ENCODE results near the gene RAVER2. TPM values are rescaled to one million over a fixed set of nuclear protein-coding genes. Genes with fewer than 3 reads are reported as not detected.
A peak's percentile ranks its signal among the peaks of the same experiment; 100 is the strongest.

RAVER2 gene
- total RNA-seq, 1 experiment from 2014 or later = 11.4 TPM

DNA sequence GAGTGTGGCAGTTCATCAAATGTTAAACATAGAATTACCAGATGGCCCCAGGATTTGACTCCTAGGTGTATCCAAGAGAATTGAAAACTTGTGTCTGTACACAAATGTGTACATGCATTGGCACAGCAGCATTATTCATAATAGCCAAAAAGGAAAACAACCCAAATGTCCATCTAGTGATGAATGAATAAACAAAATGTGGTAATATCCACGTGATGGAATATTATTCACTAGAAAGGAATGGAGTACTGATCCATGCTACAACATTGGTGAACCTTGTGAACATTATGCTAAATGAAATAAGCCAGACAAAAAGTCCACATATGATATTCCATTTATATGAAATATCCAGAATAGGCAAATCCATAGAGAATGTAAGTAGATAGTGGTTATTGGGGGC is 77.7 kb downstream of the RAVER2 start:
- ChIA-PET CTCF (interaction anchor here (1.4 kb wide), 1 partner anchor 145 kb away, joined by 3 read pairs; no protein-coding TSS in a partner anchor), POLR2A (ENCODE audit: unreplicated experiment) (no interaction called here)
- no TSS peak for BruUV-seq (replicated peaks)
- DNase-seq (peak; percentile 32), ATAC-seq (no peak)
- H3K4me3 ChIP-seq (ENCODE audit: low read length) = no peak overlapping the region
- no peaks in the 10 kb centered on the region for H3K9me3 ChIP-seq (ENCODE audit: low read length)
- H4K20me1 ChIP-seq (ENCODE audit: low read length) = no peaks in the 10 kb centered on the region
- TF ChIP-seq, protein P1, sequence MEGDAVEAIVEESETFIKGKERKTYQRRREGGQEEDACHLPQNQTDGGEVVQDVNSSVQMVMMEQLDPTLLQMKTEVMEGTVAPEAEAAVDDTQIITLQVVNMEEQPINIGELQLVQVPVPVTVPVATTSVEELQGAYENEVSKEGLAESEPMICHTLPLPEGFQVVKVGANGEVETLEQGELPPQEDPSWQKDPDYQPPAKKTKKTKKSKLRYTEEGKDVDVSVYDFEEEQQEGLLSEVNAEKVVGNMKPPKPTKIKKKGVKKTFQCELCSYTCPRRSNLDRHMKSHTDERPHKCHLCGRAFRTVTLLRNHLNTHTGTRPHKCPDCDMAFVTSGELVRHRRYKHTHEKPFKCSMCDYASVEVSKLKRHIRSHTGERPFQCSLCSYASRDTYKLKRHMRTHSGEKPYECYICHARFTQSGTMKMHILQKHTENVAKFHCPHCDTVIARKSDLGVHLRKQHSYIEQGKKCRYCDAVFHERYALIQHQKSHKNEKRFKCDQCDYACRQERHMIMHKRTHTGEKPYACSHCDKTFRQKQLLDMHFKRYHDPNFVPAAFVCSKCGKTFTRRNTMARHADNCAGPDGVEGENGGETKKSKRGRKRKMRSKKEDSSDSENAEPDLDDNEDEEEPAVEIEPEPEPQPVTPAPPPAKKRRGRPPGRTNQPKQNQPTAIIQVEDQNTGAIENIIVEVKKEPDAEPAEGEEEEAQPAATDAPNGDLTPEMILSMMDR (conservative IDR thresholded peaks at IDR 0.05; ENCODE audit: low read depth, low read length) = no peak
- TF ChIP-seq EZH2 (IDR thresholded peaks at IDR 0.05; ENCODE audit: low read length, unreplicated experiment) (no peak), EZH2phosphoT487 (IDR thresholded peaks at IDR 0.05; ENCODE audit: borderline replicate concordance, low read length) (no peak)
- no peaks in the 10 kb centered on the region for H3K27me3 ChIP-seq (ENCODE audit: low read length)
- H3K9ac ChIP-seq (ENCODE audit: low read length) = no peak overlapping the region
- no peaks in the 10 kb centered on the region for H3K4me1 ChIP-seq (ENCODE audit: insufficient read depth, low read length)
- H2AFZ ChIP-seq (ENCODE audit: low read length) = no peak overlapping the region
- H3K4me2 ChIP-seq (ENCODE audit: low read length) = no peak overlapping the region
- H3K36me3 ChIP-seq (ENCODE audit: low read depth, low read length) = no peaks in the 10 kb centered on the region
- no peaks in the 10 kb centered on the region for H3K9me2 ChIP-seq (replicated peaks; ENCODE audit: low read length)
- intact Hi-C loops (cut with micrococcal nuclease) = loop anchor here (5.0 to 10.0 kb wide), 2 partner anchors 350 to 438 kb away; partner anchors contain the start of gene CACHD1
- no peak overlapping the region for H3K27ac ChIP-seq (ENCODE audit: low read length)
- no peaks in the 10 kb centered on the region for H3F3A ChIP-seq (ENCODE audit: low read length, unreplicated experiment)
- H3K79me2 ChIP-seq (ENCODE audit: low read length) = no peaks in the 10 kb centered on the region

DNA sequence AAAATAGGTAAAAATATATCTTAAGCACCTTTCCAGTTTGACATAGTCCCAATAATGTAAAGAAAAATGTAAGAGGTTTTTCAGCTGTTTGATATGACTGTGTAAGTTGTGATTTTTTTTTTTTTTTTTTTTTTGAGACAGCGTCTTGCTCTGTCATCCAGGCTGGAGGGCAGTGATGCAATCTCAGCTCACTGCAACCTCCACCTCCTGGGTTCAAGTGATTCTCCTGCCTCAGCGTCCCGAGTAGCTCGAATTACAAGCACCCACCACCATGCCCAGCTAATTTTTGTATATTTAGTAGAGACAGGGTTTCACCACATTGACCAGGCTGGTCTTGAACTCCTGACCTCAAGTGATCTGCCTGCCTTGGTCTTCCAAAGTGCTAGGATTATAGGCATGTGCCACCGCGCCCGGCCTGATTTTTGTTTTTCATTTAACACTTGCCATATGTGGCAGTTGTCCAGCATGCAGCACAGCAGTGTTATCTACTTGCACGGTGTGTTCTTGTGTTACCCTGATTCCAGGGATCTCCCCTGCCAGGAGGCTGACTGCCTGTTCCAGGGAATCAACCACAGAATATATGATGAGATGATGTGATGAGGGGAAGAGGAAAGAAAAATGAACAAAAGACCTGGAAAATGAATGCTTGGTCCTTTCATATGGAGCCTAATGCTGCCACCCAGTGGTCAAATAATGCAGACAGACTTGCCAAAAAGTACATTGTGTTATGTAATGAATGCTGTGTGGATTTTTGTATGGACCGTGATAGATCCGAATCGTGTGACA is 79.0 kb downstream of the RAVER2 start:
- Histone ChIP-seq H3K27me3 (ENCODE audit: low read length) (no peaks in the 10 kb centered on the region), H3K9me3 (ENCODE audit: low read length) (no peaks in the 10 kb centered on the region), H3K79me2 (ENCODE audit: low read length) (no peaks in the 10 kb centered on the region), H3K4me3 (ENCODE audit: low read length) (no peak overlapping the region), H3K36me3 (ENCODE audit: low read depth, low read length) (no peaks in the 10 kb centered on the region), H3K27ac (ENCODE audit: low read length) (no peak overlapping the region), H3K4me1 (ENCODE audit: insufficient read depth, low read length) (no peaks in the 10 kb centered on the region), H3K9ac (ENCODE audit: low read length) (no peak overlapping the region), H3K9me2 (replicated peaks; ENCODE audit: low read length) (no peaks in the 10 kb centered on the region), H3F3A (ENCODE audit: low read length, unreplicated experiment) (no peaks in the 10 kb centered on the region), H2AFZ (ENCODE audit: low read length) (no peak overlapping the region), H4K20me1 (ENCODE audit: low read length) (no peaks in the 10 kb centered on the region), H3K4me2 (ENCODE audit: low read length) (no peak overlapping the region)
- POLR2A ChIA-PET (ENCODE audit: unreplicated experiment) = no interaction called here
- TF ChIP-seq, protein P1 (conservative IDR thresholded peaks at IDR 0.05; ENCODE audit: low read depth, low read length) = peak; percentile 93
- no peak for TF ChIP-seq EZH2 (IDR thresholded peaks at IDR 0.05; ENCODE audit: low read length, unreplicated experiment)
- TF ChIP-seq EZH2phosphoT487 (IDR thresholded peaks at IDR 0.05; ENCODE audit: borderline replicate concordance, low read length) = no peak
- no TSS peak for BruUV-seq (replicated peaks)
- intact Hi-C loops (cut with micrococcal nuclease) = loop anchor here (1.0 to 10.0 kb wide), 5 partner anchors 79 to 555 kb away; partner anchors contain the start of genes CACHD1 and RAVER2
- DNase-seq (peak; percentile 84), ATAC-seq (peak; percentile 73)
- CTCF ChIA-PET = interaction anchor here (0.7 to 1.4 kb wide), 2 partner anchors 147 to 395 kb away, joined by 3 to 6 read pairs; no protein-coding TSS in a partner anchor

DNA sequence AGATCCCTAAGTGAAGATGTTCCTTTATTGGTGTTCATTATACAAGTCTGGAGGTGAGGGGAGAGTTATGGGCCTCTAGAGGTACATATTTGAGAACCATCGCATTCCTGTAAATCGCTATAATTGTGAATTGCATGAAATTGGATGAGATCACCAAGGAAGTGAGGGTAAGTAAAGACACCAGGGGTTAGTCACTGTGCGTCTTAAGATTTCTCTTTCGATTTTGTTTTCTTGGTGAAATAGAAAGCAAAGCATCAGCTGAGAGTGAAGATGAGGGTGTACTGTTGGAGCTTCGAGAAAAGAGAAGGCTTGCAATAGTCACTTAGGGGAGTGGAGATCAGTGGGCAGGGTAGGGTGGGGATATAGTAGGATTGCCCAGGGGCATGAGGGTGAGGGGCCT is 82.1 kb downstream of the RAVER2 start:
- no peaks in the 10 kb centered on the region for H3K9me3 ChIP-seq (ENCODE audit: low read length)

More for the DNA sequence above, 82.1 kb downstream of the RAVER2 start:
- H3K9ac ChIP-seq (ENCODE audit: low read length) = no peak overlapping the region
- BruUV-seq (replicated peaks) = no TSS peak
- no peaks in the 10 kb centered on the region for H3K36me3 ChIP-seq (ENCODE audit: low read depth, low read length)
- TF ChIP-seq EZH2phosphoT487 (IDR thresholded peaks at IDR 0.05; ENCODE audit: borderline replicate concordance, low read length) (no peak), EZH2 (IDR thresholded peaks at IDR 0.05; ENCODE audit: low read length, unreplicated experiment) (no peak)
- TF ChIP-seq, protein P1 (conservative IDR thresholded peaks at IDR 0.05; ENCODE audit: low read depth, low read length) = no peak
- H3K79me2 ChIP-seq (ENCODE audit: low read length) = no peaks in the 10 kb centered on the region
- CTCF ChIA-PET = no interaction called here
- ATAC-seq = no peak
- H3F3A ChIP-seq (ENCODE audit: low read length, unreplicated experiment) = no peaks in the 10 kb centered on the region
- H3K27me3 ChIP-seq (ENCODE audit: low read length) = no peaks in the 10 kb centered on the region
- H3K9me2 ChIP-seq (replicated peaks; ENCODE audit: low read length) = no peaks in the 10 kb centered on the region
- H3K27ac ChIP-seq (ENCODE audit: low read length) = no peak overlapping the region
- H2AFZ ChIP-seq (ENCODE audit: low read length) = no peak overlapping the region
- no peak overlapping the region for H3K4me2 ChIP-seq (ENCODE audit: low read length)
- intact Hi-C loops (cut with micrococcal nuclease) = loop anchor here (10.0 kb wide), 1 partner anchor 442 kb away; no protein-coding TSS in a partner anchor
- no peak for DNase-seq
- H4K20me1 ChIP-seq (ENCODE audit: low read length) = no peaks in the 10 kb centered on the region
- no peak overlapping the region for H3K4me3 ChIP-seq (ENCODE audit: low read length)
- POLR2A ChIA-PET (ENCODE audit: unreplicated experiment) = no interaction called here
- H3K4me1 ChIP-seq (ENCODE audit: insufficient read depth, low read length) = no peaks in the 10 kb centered on the region
